ENCODE results near the gene CAMKK1.

The CAMKK1 gene

GRCh38 chr17:3812771-3813170 lies 80.1 kb downstream of the CAMKK1 start:
- no peak for DNase-seq (ENCODE audit: low read depth in 2 of 2)

DNA sequence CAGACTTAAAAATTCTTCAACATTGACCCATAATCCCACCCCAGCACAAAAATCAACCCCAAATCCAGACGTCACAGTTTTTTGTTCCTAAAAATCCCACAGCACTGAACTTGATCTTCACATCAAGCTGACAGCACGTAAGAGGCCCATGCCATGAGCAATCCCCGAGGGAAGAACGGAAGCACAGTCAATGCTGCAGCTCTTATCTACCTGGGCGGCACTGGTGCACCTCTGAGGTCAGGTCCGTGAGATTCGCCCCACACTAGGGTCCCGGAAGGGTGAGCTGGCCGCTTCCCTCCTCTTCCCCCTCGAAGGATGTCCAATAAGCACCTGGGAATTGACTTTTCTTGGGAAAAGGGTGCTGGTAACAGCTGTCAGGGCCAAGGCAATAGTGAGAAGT lies 80.6 kb downstream of the CAMKK1 start:
- no peak for DNase-seq (ENCODE audit: low read depth in 2 of 2)

All from fibroblast of skin of left quadriceps (primary cell).